AG10803 (cell line): Measurements from ENCODE around the gene MICU1.

ENCODE experiments used
- DNase-seq: peaks from one replicate; pipeline ENCODE4 v3.0.0; 2010; ENCODE audit warnings: low read depth
- H3K4me3 ChIP-seq: 2 replicates; pipeline ENCODE4 v1.5.1; 2011; ENCODE audit warnings: mild to moderate bottlenecking, low read length, control low read depth
- TF ChIP-seq, protein P1 (sequence below): conservative IDR thresholded peaks from 2 replicates; pipeline ENCODE4 v1.5.1; 2011; ENCODE audit warnings: mild to moderate bottlenecking, low read length, control low read depth, inconsistent platforms

MICU1 gene

GRCh38 chr10:72506474-72506873 is 119.4 kb downstream of the MICU1 start:
- no peak overlapping the region for H3K4me3 ChIP-seq
- no peak for DNase-seq
- TF ChIP-seq, protein P1, sequence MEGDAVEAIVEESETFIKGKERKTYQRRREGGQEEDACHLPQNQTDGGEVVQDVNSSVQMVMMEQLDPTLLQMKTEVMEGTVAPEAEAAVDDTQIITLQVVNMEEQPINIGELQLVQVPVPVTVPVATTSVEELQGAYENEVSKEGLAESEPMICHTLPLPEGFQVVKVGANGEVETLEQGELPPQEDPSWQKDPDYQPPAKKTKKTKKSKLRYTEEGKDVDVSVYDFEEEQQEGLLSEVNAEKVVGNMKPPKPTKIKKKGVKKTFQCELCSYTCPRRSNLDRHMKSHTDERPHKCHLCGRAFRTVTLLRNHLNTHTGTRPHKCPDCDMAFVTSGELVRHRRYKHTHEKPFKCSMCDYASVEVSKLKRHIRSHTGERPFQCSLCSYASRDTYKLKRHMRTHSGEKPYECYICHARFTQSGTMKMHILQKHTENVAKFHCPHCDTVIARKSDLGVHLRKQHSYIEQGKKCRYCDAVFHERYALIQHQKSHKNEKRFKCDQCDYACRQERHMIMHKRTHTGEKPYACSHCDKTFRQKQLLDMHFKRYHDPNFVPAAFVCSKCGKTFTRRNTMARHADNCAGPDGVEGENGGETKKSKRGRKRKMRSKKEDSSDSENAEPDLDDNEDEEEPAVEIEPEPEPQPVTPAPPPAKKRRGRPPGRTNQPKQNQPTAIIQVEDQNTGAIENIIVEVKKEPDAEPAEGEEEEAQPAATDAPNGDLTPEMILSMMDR, result no peak

DNA sequence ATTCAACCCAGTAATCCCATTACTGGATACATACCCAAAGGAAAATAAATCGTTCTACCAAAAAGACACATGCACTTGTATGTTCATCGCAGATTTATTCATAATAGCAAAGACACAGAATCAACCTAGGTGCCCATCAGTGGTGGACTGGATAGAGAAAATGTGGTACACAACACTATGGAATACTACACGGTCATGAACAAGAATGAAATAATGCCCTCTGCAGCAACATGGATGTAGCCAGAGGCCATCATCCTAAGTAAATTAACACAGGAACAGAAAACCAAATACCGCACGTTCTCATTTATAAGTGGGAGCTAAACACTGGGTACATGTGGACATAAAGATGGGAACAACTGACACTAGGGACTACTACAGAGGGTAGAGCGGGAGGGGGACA is 120.4 kb downstream of the MICU1 start:
- TF ChIP-seq, protein P1, result no peak
- no peak overlapping the region for H3K4me3 ChIP-seq
- no peak for DNase-seq

DNA sequence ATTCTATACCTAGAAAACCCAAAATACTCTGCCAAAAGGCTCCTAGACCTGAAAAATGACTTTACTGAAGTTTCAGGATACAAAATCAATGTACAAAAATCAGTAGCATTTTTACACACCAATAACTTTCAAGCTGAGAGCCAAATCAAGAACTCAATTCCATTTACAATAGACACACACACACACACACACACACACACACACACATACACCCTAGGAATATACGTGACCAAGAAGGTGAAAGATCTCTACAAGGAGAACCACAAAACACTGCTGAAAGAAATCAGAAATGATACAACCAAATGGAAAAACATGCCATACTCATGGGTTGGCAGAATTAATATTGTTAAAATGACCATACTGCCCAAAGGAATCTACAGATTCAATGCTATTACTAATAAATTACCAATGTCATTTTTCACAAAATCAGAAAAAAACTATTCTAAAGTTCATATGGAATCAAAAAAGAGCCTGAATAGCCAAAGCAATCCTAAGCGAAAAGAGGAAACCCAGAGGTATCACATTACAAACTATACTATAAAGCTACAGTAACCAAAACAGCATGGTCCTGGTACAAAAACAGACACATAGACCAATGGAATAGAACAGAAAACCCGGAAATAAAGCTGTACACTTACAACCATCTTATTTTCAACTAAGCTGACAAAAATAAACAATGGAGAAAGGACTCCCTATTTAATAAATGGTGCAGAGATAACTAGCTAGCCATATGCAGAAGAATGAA is 122.0 kb downstream of the MICU1 start:
- TF ChIP-seq, protein P1, result no peak
- no peak for DNase-seq
- no peak overlapping the region for H3K4me3 ChIP-seq

DNA sequence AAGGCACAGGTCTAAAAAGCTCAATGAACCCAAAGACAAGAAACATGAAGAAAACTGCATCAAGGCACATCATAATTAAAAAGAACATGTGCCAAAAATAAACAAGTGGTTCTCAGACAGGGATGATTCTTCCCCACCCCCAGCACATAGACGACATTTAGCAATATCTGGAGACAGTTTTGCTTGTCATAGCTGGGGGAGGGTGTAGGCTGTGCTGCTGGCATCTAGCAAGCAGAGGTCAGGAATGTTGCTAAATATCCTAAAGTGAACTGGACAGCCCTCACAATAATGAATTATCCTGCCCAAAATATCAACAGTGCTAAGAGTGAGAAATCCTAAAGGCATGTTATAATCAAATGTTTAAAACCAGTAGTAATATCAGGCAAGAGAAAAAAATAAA is 122.6 kb downstream of the MICU1 start:
- peak; percentile 90 for DNase-seq
- no peak overlapping the region for H3K4me3 ChIP-seq
- TF ChIP-seq, protein P1, result no peak

DNA sequence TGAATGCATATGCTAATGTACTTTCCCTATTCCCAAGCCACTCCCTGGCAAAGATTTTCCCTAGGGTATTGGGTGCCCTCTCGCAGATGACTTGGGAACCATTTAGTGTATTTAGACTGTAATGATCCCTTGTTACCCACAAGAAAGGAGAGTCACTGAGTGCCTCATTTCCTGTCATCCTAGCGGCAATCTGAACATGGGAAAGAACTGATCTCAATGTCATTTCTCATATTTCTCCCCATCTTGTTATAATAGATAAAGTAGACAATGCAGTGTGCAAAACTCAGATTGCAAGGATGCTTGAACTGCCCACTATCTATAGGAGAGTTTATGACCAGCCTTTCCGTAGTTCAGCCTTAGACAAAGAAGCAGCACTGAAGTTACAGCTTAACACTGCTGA is 123.3 kb downstream of the MICU1 start:
- TF ChIP-seq, protein P1, result no peak
- DNase-seq, result peak; percentile 4
- H3K4me3 ChIP-seq, result no peak overlapping the region

DNA sequence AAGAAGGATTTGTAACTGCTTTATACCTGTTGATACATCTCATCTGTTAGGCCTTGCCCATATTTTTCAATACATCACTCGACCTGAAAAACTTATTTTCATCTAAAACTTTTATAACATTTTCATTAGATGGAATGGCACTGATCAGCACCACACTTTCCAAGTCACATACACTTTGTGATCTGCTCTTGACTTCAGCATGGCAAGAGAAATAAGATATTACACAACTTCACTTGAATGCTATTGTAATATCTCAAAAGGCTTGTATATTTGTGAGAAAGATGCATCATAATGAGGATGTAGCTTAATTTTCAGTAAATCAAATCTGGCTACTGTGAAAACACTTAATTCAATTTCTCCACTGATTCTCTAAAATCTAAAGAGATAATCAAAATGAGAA is 126.2 kb downstream of the MICU1 start:
- DNase-seq, result no peak
- no peak overlapping the region for H3K4me3 ChIP-seq
- TF ChIP-seq, protein P1, result no peak

DNA sequence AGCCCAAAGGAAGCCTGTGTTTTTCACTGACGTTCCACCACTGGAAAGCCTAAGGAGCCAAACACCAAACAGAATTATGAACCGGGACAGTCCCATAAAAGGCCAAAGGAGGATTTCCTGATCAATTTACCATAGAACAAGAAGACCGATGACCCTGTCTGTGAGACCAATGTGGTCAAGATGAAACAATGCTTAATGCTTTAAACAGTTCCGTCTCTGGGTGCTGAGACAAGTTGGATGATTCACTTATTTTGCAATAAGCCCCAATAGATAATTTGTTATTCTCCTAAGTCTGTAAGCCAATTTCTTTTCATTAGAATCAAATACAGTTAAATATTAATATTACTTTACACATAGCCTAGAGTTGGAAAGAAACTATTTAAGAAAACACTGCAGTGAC is 134.9 kb downstream of the MICU1 start:
- no peak overlapping the region for H3K4me3 ChIP-seq
- TF ChIP-seq, protein P1, result no peak
- DNase-seq, result peak; percentile 47
